Left lung (tissue), 10 donors: ENCODE results near the gene SPDYE3. TPM values are rescaled to one million over a fixed set of nuclear protein-coding genes. Genes with fewer than 3 reads are reported as not detected.

Source experiments
- ATAC-seq: fragments of 200-7000 bp; cut with Tn5 transposase; one replicate; pipeline ENCODE4 v1.9.1; 2020; ENCODE audit warnings: moderate library complexity
- DNase-seq, 4 donors: peaks; one replicate each; pipeline ENCODE4 v3.0.0-alpha.2; 2013 to 2020
- H3K27ac ChIP-seq, 2 donors: fragments of 200-600 bp; sonication (generic) in 1 of 2; one replicate each; pipeline versions ENCODE4 v1.5.0 to v1.8.0; 2020 to 2021
- H3K27me3 ChIP-seq, 2 donors: fragments of 200-600 bp; sonication (generic) in 1 of 2; one replicate each; pipeline versions ENCODE4 v1.5.0 to v1.8.0; 2020 to 2021
- H3K36me3 ChIP-seq, 2 donors: fragments of 200-600 bp; sonication (generic) in 1 of 2; one replicate each; pipeline versions ENCODE4 v1.5.0 to v1.8.0; 2020 to 2021
- H3K4me1 ChIP-seq, 2 donors: fragments of 200-600 bp; one replicate each; pipeline ENCODE4 v1.8.0; 2021
- H3K4me3 ChIP-seq, 2 donors: fragments of 200-600 bp; sonication (generic) in 1 of 2; one replicate each; pipeline versions ENCODE4 v1.5.0 to v1.8.0; 2020 to 2021; ENCODE audit warnings: mild to moderate bottlenecking in 1 of 2
- H3K9me3 ChIP-seq, 2 donors: fragments of 200-600 bp; sonication (generic) in 1 of 2; one replicate each; pipeline versions ENCODE4 v1.5.0 to v1.8.0; 2020 to 2021
- intact Hi-C, 2 donors: fragments of 100-400 bp; cut with DNase I; formaldehyde crosslinking; loops; one replicate each; pipeline versions ENCODE4 v1.11.2 to v1.14.2; 2022
- polyA plus RNA-seq, 6 donors: library from polyadenylated mRNA; unstranded; fragments of 120-200 nt; gene quantifications; one replicate each; pipeline ENCODE4 v1.2.1, GENCODE V29; 2013; ENCODE audit not compliant: insufficient read length in 6 of 6
- total RNA-seq, 2 donors: library from RNA; stranded (reverse); fragmentation: NEBNext Ultra II Directional; extraction: Animal tissue kit (Norgen Biotek cat#: 25700); gene quantifications; one replicate each; pipeline ENCODE4 v1.2.1, GENCODE V29; 2021
- TF ChIP-seq, protein P1 (sequence below), 2 donors: fragments of 200-600 bp; sonication (generic) in 1 of 2; IDR thresholded peaks; one replicate each; pipeline versions ENCODE4 v1.5.0 to v1.8.0; 2021; ENCODE audit warnings: antibody characterized with exemption in 2 of 2
- donor health status: DM: no; HTN: yes; CAD: no.
- donor health status: DM: no; HTN: no; CAD: no.

The SPDYE3 gene
- total and polyA plus RNA-seq, 8 donors, result 6.6 to 8.4 (median 7.2) TPM; not detected in 2

DNA sequence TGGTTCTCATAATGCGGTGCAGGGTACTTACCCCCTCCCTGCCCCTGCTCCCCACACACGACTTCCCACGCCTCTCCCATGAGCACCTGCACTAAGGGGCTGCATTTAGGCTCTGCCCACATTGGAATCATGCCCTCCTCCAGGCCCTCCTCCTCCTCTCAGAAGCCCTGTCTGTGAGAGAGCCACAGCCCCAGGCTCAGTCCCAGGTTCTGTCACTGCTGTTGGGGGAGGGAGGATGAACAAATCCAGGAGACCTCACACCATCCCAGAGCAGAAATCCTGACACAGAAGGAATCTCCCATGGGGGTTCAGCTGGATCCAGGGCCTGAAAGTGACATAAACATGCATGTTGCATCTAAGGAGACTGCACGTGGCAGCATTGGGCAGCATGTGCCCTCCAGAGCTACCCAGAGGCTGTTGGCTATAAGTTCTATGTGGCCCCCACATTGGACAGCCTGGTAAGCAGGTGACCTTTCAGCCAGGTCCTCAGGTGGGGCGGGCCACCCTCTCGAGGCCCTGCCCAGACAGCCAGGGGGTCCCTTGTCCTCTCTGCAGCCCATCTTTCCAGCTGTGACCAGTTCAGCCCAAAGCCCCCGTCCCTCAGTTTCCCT is 64.2 kb downstream of the SPDYE3 start:
- H3K36me3 ChIP-seq, result peaks cover 0 to 6% of the 10 kb centered on the region in 2 donors
- H3K4me1 ChIP-seq, result peaks cover 0 to 76% of the 10 kb centered on the region in 2 donors
- no peak for ATAC-seq
- DNase-seq, result no peak
- H3K9me3 ChIP-seq, result no peaks in the 10 kb centered on the region
- no peaks in the 10 kb centered on the region for H3K27me3 ChIP-seq
- no peak overlapping the region for H3K4me3 ChIP-seq
- intact Hi-C loops, result no loop called here
- H3K27ac ChIP-seq, result peak overlapping the region in 1 of 2 donors; percentile 94
- TF ChIP-seq, protein P1, sequence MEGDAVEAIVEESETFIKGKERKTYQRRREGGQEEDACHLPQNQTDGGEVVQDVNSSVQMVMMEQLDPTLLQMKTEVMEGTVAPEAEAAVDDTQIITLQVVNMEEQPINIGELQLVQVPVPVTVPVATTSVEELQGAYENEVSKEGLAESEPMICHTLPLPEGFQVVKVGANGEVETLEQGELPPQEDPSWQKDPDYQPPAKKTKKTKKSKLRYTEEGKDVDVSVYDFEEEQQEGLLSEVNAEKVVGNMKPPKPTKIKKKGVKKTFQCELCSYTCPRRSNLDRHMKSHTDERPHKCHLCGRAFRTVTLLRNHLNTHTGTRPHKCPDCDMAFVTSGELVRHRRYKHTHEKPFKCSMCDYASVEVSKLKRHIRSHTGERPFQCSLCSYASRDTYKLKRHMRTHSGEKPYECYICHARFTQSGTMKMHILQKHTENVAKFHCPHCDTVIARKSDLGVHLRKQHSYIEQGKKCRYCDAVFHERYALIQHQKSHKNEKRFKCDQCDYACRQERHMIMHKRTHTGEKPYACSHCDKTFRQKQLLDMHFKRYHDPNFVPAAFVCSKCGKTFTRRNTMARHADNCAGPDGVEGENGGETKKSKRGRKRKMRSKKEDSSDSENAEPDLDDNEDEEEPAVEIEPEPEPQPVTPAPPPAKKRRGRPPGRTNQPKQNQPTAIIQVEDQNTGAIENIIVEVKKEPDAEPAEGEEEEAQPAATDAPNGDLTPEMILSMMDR (IDR thresholded peaks at IDR 0.05), result no peak

Other genes with a start within 250 kb of the SPDYE3 start
- gene ZNF3, start 226.0 kb upstream of the SPDYE3 start, total RNA-seq, result 10 to 100 TPM; 22.5 to 24.9 TPM
- 10 to 100 TPM; 46.8 to 53.1 (median 50.4) TPM for gene ZNF3, start 226.0 kb upstream of the SPDYE3 start, polyA plus RNA-seq
- 10 to 100 TPM; 74.2 to 89.5 TPM for gene COPS6, start 218.7 kb upstream of the SPDYE3 start, total RNA-seq
- gene COPS6, start 218.7 kb upstream of the SPDYE3 start, polyA plus RNA-seq, result 100 to 1,000 TPM; 113 to 139 (median 115) TPM
- 10 to 100 TPM; 53.7 to 89.3 TPM for gene MCM7, start 206.3 kb upstream of the SPDYE3 start, total RNA-seq
- 100 to 1,000 TPM; 131 to 152 (median 141) TPM for gene MCM7, start 206.3 kb upstream of the SPDYE3 start, polyA plus RNA-seq
- 10 to 100 TPM; 16.7 to 18.2 TPM for gene AP4M1, start 206.1 kb upstream of the SPDYE3 start, total RNA-seq
- gene AP4M1, start 206.1 kb upstream of the SPDYE3 start, polyA plus RNA-seq, result 10 to 100 TPM; 37.1 to 40.2 (median 38.6) TPM
- gene TAF6, start 188.3 kb upstream of the SPDYE3 start, total RNA-seq, result 10 to 100 TPM; 43.5 to 45.3 TPM
- gene TAF6, start 188.3 kb upstream of the SPDYE3 start, polyA plus RNA-seq, result 10 to 100 TPM; 48.9 to 69.2 (median 59.9) TPM
- gene CNPY4, start 188.1 kb upstream of the SPDYE3 start, total RNA-seq, result 10 to 100 TPM; 15.1 to 19.4 TPM
- gene CNPY4, start 188.1 kb upstream of the SPDYE3 start, polyA plus RNA-seq, result 10 to 100 TPM; 38.8 to 54.1 (median 41.8) TPM
- 1 to 10 TPM; 2.1 to 2.8 TPM for gene MBLAC1, start 180.7 kb upstream of the SPDYE3 start, total RNA-seq
- gene MBLAC1, start 180.7 kb upstream of the SPDYE3 start, polyA plus RNA-seq, result 1 to 10 TPM; 1.2 to 2.0 (median 1.6) TPM
- gene LAMTOR4, start 158.8 kb upstream of the SPDYE3 start, total RNA-seq, result 100 to 1,000 TPM; 103 to 120 TPM
- 100 to 1,000 TPM in 2 of 6 donors, 10 to 100 TPM in 4; 85.9 to 110 (median 97.5) TPM for gene LAMTOR4, start 158.8 kb upstream of the SPDYE3 start, polyA plus RNA-seq
- gene TRAPPC14, start 149.0 kb upstream of the SPDYE3 start, total RNA-seq, result 10 to 100 TPM; 23.3 to 30.1 TPM
- gene TRAPPC14, start 149.0 kb upstream of the SPDYE3 start, polyA plus RNA-seq, result 10 to 100 TPM; 16.0 to 20.4 (median 18.5) TPM
- gene GAL3ST4, start 139.1 kb upstream of the SPDYE3 start, total RNA-seq, result 10 to 100 TPM; 17.1 to 18.9 TPM
- gene GAL3ST4, start 139.1 kb upstream of the SPDYE3 start, polyA plus RNA-seq, result 10 to 100 TPM; 14.8 to 26.0 (median 21.1) TPM
- 1 to 10 TPM; 2.5 to 3.5 TPM for gene GPC2, start 130.3 kb upstream of the SPDYE3 start, total RNA-seq
- gene GPC2, start 130.3 kb upstream of the SPDYE3 start, polyA plus RNA-seq, result 10 to 100 TPM in 4 of 6 donors, 1 to 10 TPM in 2; 7.8 to 17.0 (median 10.8) TPM
- gene STAG3, start 129.8 kb upstream of the SPDYE3 start, total RNA-seq, result 1 to 10 TPM in 1 of 2 donors, under 1 TPM in 1; 0.96 to 3.7 TPM
- 10 to 100 TPM; 18.1 to 27.3 (median 24.0) TPM for gene STAG3, start 129.8 kb upstream of the SPDYE3 start, polyA plus RNA-seq
- gene PVRIG, start 87.8 kb upstream of the SPDYE3 start, total RNA-seq, result under 1 TPM; 0.41 to 0.42 TPM
- gene PVRIG, start 87.8 kb upstream of the SPDYE3 start, polyA plus RNA-seq, result 1 to 10 TPM; 4.0 to 9.1 (median 8.2) TPM
- 10 to 100 TPM; 24.0 to 29.9 TPM for gene PILRB, start 50.4 kb downstream of the SPDYE3 start, total RNA-seq
- gene PILRB, start 50.4 kb downstream of the SPDYE3 start, polyA plus RNA-seq, result 10 to 100 TPM; 36.0 to 47.7 (median 44.5) TPM
- gene PILRA, start 65.8 kb downstream of the SPDYE3 start, total RNA-seq, result 10 to 100 TPM; 20.6 to 52.3 TPM
- gene PILRA, start 65.8 kb downstream of the SPDYE3 start, polyA plus RNA-seq, result 1 to 10 TPM; 5.0 to 7.0 (median 5.7) TPM
- gene ZCWPW1, start 121.0 kb downstream of the SPDYE3 start, total RNA-seq, result 1 to 10 TPM; 2.9 to 4.1 TPM
- 1 to 10 TPM; 7.0 to 9.8 (median 8.9) TPM for gene ZCWPW1, start 121.0 kb downstream of the SPDYE3 start, polyA plus RNA-seq
- gene MEPCE, start 122.1 kb downstream of the SPDYE3 start, total RNA-seq, result 10 to 100 TPM; 25.0 to 33.0 TPM
- gene MEPCE, start 122.1 kb downstream of the SPDYE3 start, polyA plus RNA-seq, result 10 to 100 TPM; 37.1 to 49.3 (median 44.6) TPM
- 10 to 100 TPM; 22.7 to 27.0 TPM for gene PPP1R35, start 128.8 kb downstream of the SPDYE3 start, total RNA-seq
- gene PPP1R35, start 128.8 kb downstream of the SPDYE3 start, polyA plus RNA-seq, result 10 to 100 TPM; 12.2 to 22.3 (median 15.5) TPM
- 1 to 10 TPM in 1 of 2 donors, under 1 TPM in 1; 0.41 to 1.9 TPM for gene SPACDR, start 156.6 kb downstream of the SPDYE3 start, total RNA-seq
- 1 to 10 TPM; 3.5 to 5.6 (median 4.5) TPM for gene SPACDR, start 156.6 kb downstream of the SPDYE3 start, polyA plus RNA-seq
- gene TSC22D4, start 171.5 kb downstream of the SPDYE3 start, total RNA-seq, result 10 to 100 TPM; 50.1 to 55.6 TPM
- gene TSC22D4, start 171.5 kb downstream of the SPDYE3 start, polyA plus RNA-seq, result 10 to 100 TPM; 47.0 to 65.1 (median 57.3) TPM
- under 1 TPM; 0.50 to 0.55 TPM for gene NYAP1, start 176.2 kb downstream of the SPDYE3 start, total RNA-seq
- gene NYAP1, start 176.2 kb downstream of the SPDYE3 start, polyA plus RNA-seq, result 1 to 10 TPM; 2.6 to 5.2 (median 3.3) TPM
- 10 to 100 TPM; 28.6 to 34.9 TPM for gene AGFG2, start 231.5 kb downstream of the SPDYE3 start, total RNA-seq
- gene AGFG2, start 231.5 kb downstream of the SPDYE3 start, polyA plus RNA-seq, result 10 to 100 TPM; 21.2 to 32.3 (median 27.2) TPM